Body of pancreas (tissue), 4 donors: ENCODE measurements around the gene DCAF12.
"Not testable (repeated sequence)": the region's sequence is repeated elsewhere in the genome, so short reads cannot be mapped to it uniquely, and the experiment has no call there.

Experiments
- CTCF ChIP-seq, 7 experiments: fragments of 450-650 bp in 4 of 7; fragments of 200-600 bp in 3 of 7; sonication (generic) in 3 of 7; IDR thresholded peaks; one replicate each; pipeline ENCODE4 v1.5.1; 2016 to 2019; ENCODE audit warnings: antibody characterized with exemption in 7 of 7
- POLR2A ChIP-seq, 3 donors: fragments of 450-650 bp; IDR thresholded peaks; one replicate each; pipeline ENCODE4 v1.6.1; 2016; ENCODE audit warnings: antibody characterized with exemption in 3 of 3, mild to moderate bottlenecking in 2 of 3

- not testable (repeated sequence) for TF ChIP-seq CTCF, POLR2A (IDR thresholded peaks at IDR 0.05)
Observed at GRCh38 chr9:34042074-34042473, 84.4 kb downstream of the DCAF12 start.
